ENCODE data around the gene FBXL7.

FBXL7 gene

DNA sequence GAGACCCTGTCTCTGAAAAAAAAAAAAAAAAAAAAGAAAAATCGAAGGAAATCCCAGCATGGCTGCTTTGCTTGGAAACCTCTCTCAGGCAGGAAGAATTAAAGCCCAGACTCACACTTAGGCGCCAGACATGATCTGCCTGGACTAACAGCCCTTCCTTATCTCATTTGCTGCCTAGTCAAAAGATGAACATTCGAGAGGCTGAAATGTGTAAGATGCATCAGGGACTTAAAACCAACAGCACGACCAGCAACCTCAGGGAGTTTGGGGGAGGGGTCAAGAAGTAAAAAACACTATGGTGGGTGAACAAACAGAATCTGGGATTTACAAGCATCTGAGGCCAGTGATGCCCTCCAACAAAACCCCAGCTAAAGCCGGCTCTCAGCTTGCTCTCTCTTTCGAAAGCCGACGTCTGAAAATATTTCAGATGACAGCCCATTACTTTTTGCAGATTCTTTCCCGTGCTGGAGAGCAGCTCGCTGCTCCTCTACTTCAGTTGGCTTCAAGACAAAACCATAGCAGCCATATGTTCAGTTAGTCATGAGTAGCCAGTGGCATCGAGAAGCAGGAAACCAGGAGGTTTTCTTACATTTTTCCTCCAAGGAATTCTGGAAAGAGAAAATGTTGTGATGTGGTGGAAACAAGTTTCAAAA is 429.8 kb downstream of the FBXL7 start:
- TF ChIP-seq, protein P1, sequence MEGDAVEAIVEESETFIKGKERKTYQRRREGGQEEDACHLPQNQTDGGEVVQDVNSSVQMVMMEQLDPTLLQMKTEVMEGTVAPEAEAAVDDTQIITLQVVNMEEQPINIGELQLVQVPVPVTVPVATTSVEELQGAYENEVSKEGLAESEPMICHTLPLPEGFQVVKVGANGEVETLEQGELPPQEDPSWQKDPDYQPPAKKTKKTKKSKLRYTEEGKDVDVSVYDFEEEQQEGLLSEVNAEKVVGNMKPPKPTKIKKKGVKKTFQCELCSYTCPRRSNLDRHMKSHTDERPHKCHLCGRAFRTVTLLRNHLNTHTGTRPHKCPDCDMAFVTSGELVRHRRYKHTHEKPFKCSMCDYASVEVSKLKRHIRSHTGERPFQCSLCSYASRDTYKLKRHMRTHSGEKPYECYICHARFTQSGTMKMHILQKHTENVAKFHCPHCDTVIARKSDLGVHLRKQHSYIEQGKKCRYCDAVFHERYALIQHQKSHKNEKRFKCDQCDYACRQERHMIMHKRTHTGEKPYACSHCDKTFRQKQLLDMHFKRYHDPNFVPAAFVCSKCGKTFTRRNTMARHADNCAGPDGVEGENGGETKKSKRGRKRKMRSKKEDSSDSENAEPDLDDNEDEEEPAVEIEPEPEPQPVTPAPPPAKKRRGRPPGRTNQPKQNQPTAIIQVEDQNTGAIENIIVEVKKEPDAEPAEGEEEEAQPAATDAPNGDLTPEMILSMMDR (conservative IDR thresholded peaks at IDR 0.05; ENCODE audit: low read length) = no peak
- TF ChIP-seq EZH2phosphoT487 (IDR thresholded peaks at IDR 0.05; ENCODE audit: borderline replicate concordance) = no peak
- H3K9me2 ChIP-seq (replicated peaks; ENCODE audit: low read depth, low read length) = no peaks in the 10 kb centered on the region
- H3K9ac ChIP-seq (ENCODE audit: low read depth, low read length, poor library complexity, severe bottlenecking) = no peak overlapping the region
- no peaks in the 10 kb centered on the region for H3F3A ChIP-seq (ENCODE audit: low read depth)
- H3K27me3 ChIP-seq (ENCODE audit: insufficient read depth, low read length, poor library complexity, severe bottlenecking) = no peaks in the 10 kb centered on the region
- no peak overlapping the region for H3K4me2 ChIP-seq (ENCODE audit: low read depth, low read length, poor library complexity, severe bottlenecking)
- H3K9me3 ChIP-seq (ENCODE audit: insufficient read depth, low read depth, low read length) = no peaks in the 10 kb centered on the region
- no peak overlapping the region for H2AFZ ChIP-seq (ENCODE audit: low read length)
- H3K36me3 ChIP-seq (ENCODE audit: insufficient read depth, low read length) = no peaks in the 10 kb centered on the region
- H3K79me2 ChIP-seq (ENCODE audit: insufficient read depth, low read length) = no peaks in the 10 kb centered on the region
- H3K4me1 ChIP-seq (ENCODE audit: insufficient read depth, low read length, poor library complexity, severe bottlenecking) = no peaks in the 10 kb centered on the region
- H3K4me3 ChIP-seq (ENCODE audit: low read length, poor library complexity, severe bottlenecking) = no peak overlapping the region
- no peaks in the 10 kb centered on the region for H4K20me1 ChIP-seq (ENCODE audit: insufficient read depth, low read length, poor library complexity, severe bottlenecking)

DNA sequence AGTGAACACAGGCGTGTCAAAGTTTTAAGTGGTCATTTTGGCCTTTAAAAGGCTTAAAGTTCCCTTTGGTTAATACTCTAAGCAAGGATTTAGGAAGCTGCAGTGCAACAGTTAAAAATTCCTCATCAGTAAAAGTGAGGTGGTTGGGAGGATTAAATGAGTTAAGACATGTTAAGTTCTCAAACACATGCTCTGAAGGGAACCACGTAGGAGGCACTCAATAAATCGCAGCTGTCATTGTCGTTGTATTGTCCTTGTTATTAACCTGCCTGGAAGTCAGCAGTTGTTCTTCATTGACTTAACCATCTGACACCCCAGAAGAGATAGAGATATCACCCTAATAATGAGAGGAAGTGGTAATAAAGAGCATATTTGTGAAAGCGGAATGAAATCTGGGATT is 432.1 kb downstream of the FBXL7 start:
- Histone ChIP-seq H3K9me2 (replicated peaks; ENCODE audit: low read depth, low read length) (no peaks in the 10 kb centered on the region), H2AFZ (ENCODE audit: low read length) (no peak overlapping the region), H3K4me1 (ENCODE audit: insufficient read depth, low read length, poor library complexity, severe bottlenecking) (no peaks in the 10 kb centered on the region), H3K9me3 (ENCODE audit: insufficient read depth, low read depth, low read length) (no peaks in the 10 kb centered on the region), H4K20me1 (ENCODE audit: insufficient read depth, low read length, poor library complexity, severe bottlenecking) (no peaks in the 10 kb centered on the region), H3K27me3 (ENCODE audit: insufficient read depth, low read length, poor library complexity, severe bottlenecking) (no peaks in the 10 kb centered on the region), H3F3A (ENCODE audit: low read depth) (no peaks in the 10 kb centered on the region), H3K36me3 (ENCODE audit: insufficient read depth, low read length) (no peaks in the 10 kb centered on the region), H3K9ac (ENCODE audit: low read depth, low read length, poor library complexity, severe bottlenecking) (no peak overlapping the region), H3K79me2 (ENCODE audit: insufficient read depth, low read length) (no peaks in the 10 kb centered on the region), H3K4me3 (ENCODE audit: low read length, poor library complexity, severe bottlenecking) (no peak overlapping the region), H3K4me2 (ENCODE audit: low read depth, low read length, poor library complexity, severe bottlenecking) (no peak overlapping the region)
- TF ChIP-seq EZH2phosphoT487 (IDR thresholded peaks at IDR 0.05; ENCODE audit: borderline replicate concordance) = no peak
- TF ChIP-seq, protein P1 (conservative IDR thresholded peaks at IDR 0.05; ENCODE audit: low read length) = no peak

DNA sequence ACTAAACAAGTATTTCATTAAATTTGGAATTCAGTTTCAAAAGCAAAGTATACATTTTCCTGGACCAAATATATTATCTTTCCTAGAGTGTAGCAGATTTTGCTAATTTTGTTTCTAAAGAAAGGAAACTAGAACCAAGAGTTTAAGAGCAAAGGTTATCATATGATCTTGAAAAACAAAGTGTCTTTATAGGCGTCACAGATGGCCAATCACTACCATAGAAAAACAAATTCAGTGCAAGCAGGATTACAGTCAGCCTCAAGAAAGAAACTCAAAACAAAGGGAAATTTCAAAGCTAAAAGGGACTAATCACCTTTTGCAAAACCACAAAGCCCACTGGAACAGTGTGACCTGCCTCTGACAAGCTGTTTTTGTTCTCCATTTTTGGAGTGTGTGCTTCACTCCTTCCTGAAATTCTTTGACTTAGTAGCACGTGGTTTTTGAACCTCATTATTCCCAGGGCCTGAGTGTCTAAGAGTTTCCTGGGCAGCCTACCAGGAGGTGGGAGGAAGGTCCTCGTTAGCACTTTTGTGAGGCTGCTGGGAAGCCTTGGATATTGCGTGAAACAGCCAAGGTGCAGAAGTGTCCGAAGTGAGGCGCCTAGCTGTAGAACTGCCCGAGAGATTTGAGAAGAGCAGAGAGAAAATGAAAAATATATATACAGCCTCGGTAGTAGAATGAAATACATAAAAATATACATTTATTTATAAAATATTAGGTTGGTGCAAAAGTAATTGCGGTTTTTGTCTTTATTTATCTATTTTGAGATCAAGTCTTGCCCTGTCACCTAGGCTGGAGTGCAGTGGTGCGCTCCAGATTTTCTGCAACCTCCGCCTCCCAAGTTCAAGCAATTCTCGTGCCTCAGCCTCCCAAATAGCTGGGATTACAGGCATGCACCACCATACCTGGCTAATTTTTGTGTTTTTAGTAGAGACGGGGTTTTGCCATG is 433.6 kb downstream of the FBXL7 start:
- Histone ChIP-seq H3F3A (ENCODE audit: low read depth) (no peaks in the 10 kb centered on the region), H3K36me3 (ENCODE audit: insufficient read depth, low read length) (no peaks in the 10 kb centered on the region), H3K4me2 (ENCODE audit: low read depth, low read length, poor library complexity, severe bottlenecking) (no peak overlapping the region), H3K9me3 (ENCODE audit: insufficient read depth, low read depth, low read length) (no peaks in the 10 kb centered on the region), H4K20me1 (ENCODE audit: insufficient read depth, low read length, poor library complexity, severe bottlenecking) (no peaks in the 10 kb centered on the region), H2AFZ (ENCODE audit: low read length) (no peak overlapping the region), H3K4me1 (ENCODE audit: insufficient read depth, low read length, poor library complexity, severe bottlenecking) (no peaks in the 10 kb centered on the region), H3K9ac (ENCODE audit: low read depth, low read length, poor library complexity, severe bottlenecking) (no peak overlapping the region), H3K79me2 (ENCODE audit: insufficient read depth, low read length) (no peaks in the 10 kb centered on the region), H3K4me3 (ENCODE audit: low read length, poor library complexity, severe bottlenecking) (no peak overlapping the region), H3K9me2 (replicated peaks; ENCODE audit: low read depth, low read length) (no peaks in the 10 kb centered on the region), H3K27me3 (ENCODE audit: insufficient read depth, low read length, poor library complexity, severe bottlenecking) (no peaks in the 10 kb centered on the region)
- no peak for TF ChIP-seq EZH2phosphoT487 (IDR thresholded peaks at IDR 0.05; ENCODE audit: borderline replicate concordance)
- TF ChIP-seq, protein P1 (conservative IDR thresholded peaks at IDR 0.05; ENCODE audit: low read length) = no peak
